Measurements from ENCODE around the gene PNLIPRP3.

- no peak for TF ChIP-seq CTCF (IDR thresholded peaks at IDR 0.05; ENCODE audit: extremely low read depth in 1 of 2, insufficient read depth in 1 of 2, low read depth in 1 of 2, low read length in 2 of 2)
- no peak for TF ChIP-seq EZH2 (IDR thresholded peaks at IDR 0.05; ENCODE audit: borderline replicate concordance, low read depth, low read length, severe bottlenecking)
- no peak for TF ChIP-seq POLR2AphosphoS5 (IDR thresholded peaks at IDR 0.05; ENCODE audit: insufficient read depth, low read depth, low read length)
- TF ChIP-seq GATA2 (IDR thresholded peaks at IDR 0.05; ENCODE audit: insufficient read depth, insufficient read length, low read depth, low read length): no peak
- no peak for TF ChIP-seq POLR2A (IDR thresholded peaks at IDR 0.05; ENCODE audit: low read depth, low read length)
- no peak for TF ChIP-seq MAX (IDR thresholded peaks at IDR 0.05; ENCODE audit: insufficient read depth, insufficient read length)
- no peak for TF ChIP-seq MYC (IDR thresholded peaks at IDR 0.05; ENCODE audit: low read depth, low read length)
- TF ChIP-seq FOS (IDR thresholded peaks at IDR 0.05; ENCODE audit: borderline replicate concordance, insufficient read depth, low read length): no peak
Observed at GRCh38 chr10:116486770-116487448, 59.3 kb downstream of the PNLIPRP3 start.

Measured in endothelial cell of umbilical vein (primary cell).